Calu3 (cell line): ENCODE data around the gene KRTAP5-7. TPM values are rescaled to one million over a fixed set of nuclear protein-coding genes. Genes with fewer than 3 reads are reported as not detected.

Experiments used
- BruUV-seq: library from RNA; stranded (reverse); fragments of 400-500 nt; replicated peaks from 2 replicates; lab custom pipeline; 2021; lab: Mats Ljungman, UMichigan
- CTCF ChIA-PET: fragments of 300-600 bp; sonication (Branson Sonifier 250); formaldehyde crosslinking; loops from one replicate; lab custom pipeline; 2022; ENCODE audit warnings: antibody characterized with exemption; lab: Charles Lee
- DNase-seq: peaks from one replicate; pipeline ENCODE4 v3.0.0; 2022
- H3K27ac Mint-ChIP-seq: one replicate; pipeline ENCODE4 v1.8.0; 2022; ENCODE audit warnings: mixed read lengths; ENCODE audit not compliant: unreplicated experiment
- H3K27me3 Mint-ChIP-seq: one replicate; pipeline ENCODE4 v1.8.0; 2022; ENCODE audit warnings: mixed read lengths; ENCODE audit not compliant: unreplicated experiment
- H3K36me3 Mint-ChIP-seq: one replicate; pipeline ENCODE4 v1.8.0; 2022; ENCODE audit warnings: mild to moderate bottlenecking, moderate library complexity, mixed read lengths; ENCODE audit not compliant: insufficient read depth, unreplicated experiment
- H3K4me1 Mint-ChIP-seq: one replicate; pipeline ENCODE4 v1.8.0; 2022; ENCODE audit warnings: mild to moderate bottlenecking, low read depth, mixed read lengths; ENCODE audit not compliant: unreplicated experiment
- H3K4me3 Mint-ChIP-seq: one replicate; pipeline ENCODE4 v1.8.0; 2022; ENCODE audit warnings: mild to moderate bottlenecking, low read depth, moderate library complexity, mixed read lengths; ENCODE audit not compliant: unreplicated experiment
- H3K9me3 Mint-ChIP-seq: one replicate; pipeline ENCODE4 v1.8.0; 2022; ENCODE audit warnings: low read depth, mixed read lengths; ENCODE audit not compliant: unreplicated experiment
- CTCF ChIP-seq: fragments of 200-600 bp; IDR thresholded peaks from one replicate; pipeline ENCODE4 v1.8.0; 2022; ENCODE audit warnings: antibody characterized with exemption; ENCODE audit not compliant: unreplicated experiment
- intact Hi-C: fragments of 100-400 bp; cut with micrococcal nuclease; formaldehyde crosslinking; loops from one replicate; pipeline ENCODE4 v1.10.0; 2022; ENCODE audit not compliant: unreplicated experiment
- total RNA-seq: library from RNA; stranded (reverse); gene quantifications from 2 replicates; pipeline ENCODE4 v1.2.3, GENCODE V29; 2022

The KRTAP5-7 gene
- total RNA-seq, 1 experiment from 2014 or later, result not detected

DNA sequence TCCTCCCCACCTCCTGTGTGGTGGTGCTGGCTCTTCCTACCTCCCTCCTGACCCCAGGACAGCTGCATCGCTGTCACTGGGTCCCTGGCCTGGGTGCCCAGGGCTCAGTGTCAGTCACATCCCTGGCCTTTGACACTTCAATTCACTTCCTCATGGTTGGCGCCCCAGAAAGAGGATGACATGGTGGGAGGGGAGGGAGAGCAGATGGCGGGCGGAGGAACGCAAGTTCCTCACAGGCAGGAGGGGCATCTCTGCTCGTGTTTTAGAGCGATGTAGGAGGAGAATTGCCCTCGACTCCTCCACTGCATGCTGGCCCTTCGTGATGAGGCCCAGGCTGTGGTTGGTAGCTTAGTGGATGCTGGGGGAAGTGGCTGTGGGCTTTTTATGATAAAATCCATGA, 35.1 kb upstream of the KRTAP5-7 start:
- Mint-ChIP-seq H3K9me3 (no peaks in the 10 kb centered on the region), H3K4me1 (peaks cover 12% of the 10 kb centered on the region), H3K4me3 (no peak overlapping the region), H3K27me3 (no peaks in the 10 kb centered on the region), H3K36me3 (peaks cover 32% of the 10 kb centered on the region), H3K27ac (no peak overlapping the region)
- CTCF ChIA-PET, result no interaction called here
- TF ChIP-seq CTCF, result no peak
- BruUV-seq, result no TSS peak
- intact Hi-C loops, result no loop called here
- DNase-seq, result no peak

DNA sequence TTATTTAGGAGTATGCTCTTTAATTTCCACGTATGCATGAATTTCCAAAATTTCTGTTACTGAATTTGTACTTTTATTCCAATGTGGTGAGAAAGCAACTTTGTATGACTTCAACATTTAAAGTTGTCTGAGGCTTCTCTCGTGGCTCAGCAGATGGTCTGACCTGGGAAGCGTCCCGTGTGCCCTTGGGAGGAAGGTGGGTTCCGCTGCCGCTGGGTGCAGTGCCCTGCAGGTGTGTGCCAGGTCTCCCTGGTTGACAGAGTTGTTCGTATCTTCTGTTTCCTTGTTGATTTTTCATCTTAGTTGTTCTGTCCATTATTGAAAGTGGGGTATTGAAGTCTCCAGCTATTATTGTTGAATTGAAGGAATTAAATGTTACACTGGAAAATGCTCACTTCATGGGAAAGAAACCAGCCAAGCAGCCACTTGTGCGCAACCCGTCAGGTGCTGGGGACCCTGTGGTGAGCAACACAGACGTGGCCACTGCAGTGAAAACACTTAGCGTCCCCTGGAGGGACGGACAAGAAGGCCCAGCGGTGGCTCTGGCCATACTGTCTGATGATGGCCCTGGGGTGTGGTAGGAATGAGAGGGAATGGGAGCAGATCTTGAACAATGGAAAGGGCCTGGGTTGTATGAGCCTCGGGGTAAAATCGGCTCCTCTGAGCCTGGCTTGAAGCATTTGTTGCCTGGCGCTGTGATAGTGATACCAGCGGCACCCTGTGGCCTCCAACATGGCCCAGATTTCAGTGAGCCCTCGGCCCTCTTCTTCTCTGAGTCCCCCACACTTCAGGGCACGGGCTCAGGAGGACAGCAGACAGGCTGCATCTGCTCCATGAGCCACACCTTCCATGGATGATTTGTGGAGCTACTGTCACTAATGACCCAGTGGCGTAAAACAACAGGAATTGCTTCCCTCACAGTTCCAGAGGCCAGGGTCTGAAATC, 31.5 kb upstream of the KRTAP5-7 start:
- no peak overlapping the region for H3K4me3 Mint-ChIP-seq
- CTCF ChIA-PET, result no interaction called here
- peaks cover 6% of the 10 kb centered on the region for H3K4me1 Mint-ChIP-seq
- intact Hi-C loops, result no loop called here
- BruUV-seq, result no TSS peak
- no peak overlapping the region for H3K27ac Mint-ChIP-seq
- H3K36me3 Mint-ChIP-seq, result peaks cover 27% of the 10 kb centered on the region
- no peak for TF ChIP-seq CTCF
- no peaks in the 10 kb centered on the region for H3K27me3 Mint-ChIP-seq
- H3K9me3 Mint-ChIP-seq, result no peaks in the 10 kb centered on the region
- DNase-seq, result no peak

- intact Hi-C loops, result no loop called here
- no peak for DNase-seq
- H3K4me3 Mint-ChIP-seq, result no peak overlapping the region
- H3K36me3 Mint-ChIP-seq, result peaks cover 29% of the 10 kb centered on the region
- no TSS peak for BruUV-seq
- H3K27ac Mint-ChIP-seq, result no peak overlapping the region
- H3K9me3 Mint-ChIP-seq, result no peaks in the 10 kb centered on the region
- CTCF ChIA-PET, result no interaction called here
- TF ChIP-seq CTCF, result no peak
- peaks cover 9% of the 10 kb centered on the region for H3K4me1 Mint-ChIP-seq
- no peaks in the 10 kb centered on the region for H3K27me3 Mint-ChIP-seq
Measured at GRCh38 chr11:71496421-71496820, 30.6 kb upstream of the KRTAP5-7 start.

- CTCF ChIA-PET, result no interaction called here
- Mint-ChIP-seq H3K4me3 (no peak overlapping the region), H3K27me3 (no peaks in the 10 kb centered on the region), H3K36me3 (peaks cover 29% of the 10 kb centered on the region), H3K9me3 (no peaks in the 10 kb centered on the region), H3K27ac (no peak overlapping the region), H3K4me1 (peaks cover 9% of the 10 kb centered on the region)
- no peak for TF ChIP-seq CTCF
- DNase-seq, result no peak
- intact Hi-C loops, result no loop called here
- no TSS peak for BruUV-seq
Measured at GRCh38 chr11:71498091-71498490, 29.0 kb upstream of the KRTAP5-7 start.
